HFFc6 (cell line): ENCODE results near the gene ELN. TPM values are rescaled to one million over a fixed set of nuclear protein-coding genes. Genes with fewer than 3 reads are reported as not detected.

Experiments
- DNase-seq: peaks from one replicate; pipeline ENCODE4 v3.0.0-alpha.2; 2018
- H3K27ac Mint-ChIP-seq: 2 replicates; pipeline ENCODE4 v1.8.0; 2020; ENCODE audit warnings: mild to moderate bottlenecking, mixed read lengths
- H3K27me3 Mint-ChIP-seq: 2 replicates; pipeline ENCODE4 v1.8.0; 2021; ENCODE audit warnings: mild to moderate bottlenecking, moderate library complexity, mixed read lengths; ENCODE audit not compliant: insufficient read depth
- H3K36me3 Mint-ChIP-seq: 2 replicates; pipeline ENCODE4 v1.8.0; 2021; ENCODE audit warnings: low read depth, mixed read lengths
- H3K4me1 Mint-ChIP-seq: 2 replicates; pipeline ENCODE4 v1.8.0; 2020; ENCODE audit warnings: low read depth, mixed read lengths
- H3K4me3 Mint-ChIP-seq: 2 replicates; pipeline ENCODE4 v1.8.0; 2020; ENCODE audit warnings: mild to moderate bottlenecking, moderate library complexity, mixed read lengths
- H3K9me3 Mint-ChIP-seq: 2 replicates; pipeline ENCODE4 v1.8.0; 2020; ENCODE audit warnings: mild to moderate bottlenecking, mixed read lengths
- CTCF ChIP-seq: fragments of 200-600 bp; sonication (generic); IDR thresholded peaks from 2 replicates; pipeline ENCODE4 v1.5.0; 2021; ENCODE audit warnings: antibody characterized with exemption, mild to moderate bottlenecking
- total RNA-seq, 6 experiments: library from RNA; stranded (reverse); fragmentation: NEBNext Ultra II Directional; extraction: Animal tissue kit (Norgen Biotek cat#: 25700); gene quantifications; 2 replicates in 1 of 6; 3 replicates in 5 of 6; pipeline ENCODE4 v1.2.3, GENCODE V29; 2021

The ELN gene
- total RNA-seq, 6 experiments from 2014 or later = 4.7 to 25.8 (median 19.1) TPM

GRCh38 chr7:74061840-74062539, 34.0 kb downstream of the ELN start:
- H3K27me3 Mint-ChIP-seq = peaks cover 2% of the 10 kb centered on the region; the same call in 1 of the 2 replicates
- H3K9me3 Mint-ChIP-seq = no peaks in the 10 kb centered on the region
- DNase-seq = peak; percentile 83
- H3K4me1 Mint-ChIP-seq = peaks cover 9% of the 10 kb centered on the region
- no peaks in the 10 kb centered on the region for H3K36me3 Mint-ChIP-seq
- peak overlapping the region; percentile 81 for H3K4me3 Mint-ChIP-seq
- peak overlapping the region; percentile 100 for H3K27ac Mint-ChIP-seq
- no peak for TF ChIP-seq CTCF

- Mint-ChIP-seq H3K9me3 (no peaks in the 10 kb centered on the region), H3K27ac (no peak overlapping the region), H3K36me3 (no peaks in the 10 kb centered on the region), H3K4me3 (no peak overlapping the region), H3K27me3 (peaks cover 2% of the 10 kb centered on the region; the same call in 1 of the 2 replicates), H3K4me1 (peaks cover 9% of the 10 kb centered on the region)
- no peak for TF ChIP-seq CTCF
- no peak for DNase-seq
Measured at GRCh38 chr7:74063223-74063641, 35.3 kb downstream of the ELN start.

GRCh38 chr7:74063646-74064045, 35.7 kb downstream of the ELN start:
- Mint-ChIP-seq H3K4me3 (no peak overlapping the region), H3K27ac (no peak overlapping the region), H3K36me3 (no peaks in the 10 kb centered on the region), H3K9me3 (no peaks in the 10 kb centered on the region), H3K4me1 (peaks cover 9% of the 10 kb centered on the region), H3K27me3 (peaks cover 2% of the 10 kb centered on the region; the same call in 1 of the 2 replicates)
- TF ChIP-seq CTCF = no peak
- no peak for DNase-seq

GRCh38 chr7:74064696-74065095, 36.7 kb downstream of the ELN start:
- no peak for TF ChIP-seq CTCF
- Mint-ChIP-seq H3K27ac (no peak overlapping the region), H3K4me3 (no peak overlapping the region), H3K9me3 (no peaks in the 10 kb centered on the region), H3K36me3 (no peaks in the 10 kb centered on the region), H3K4me1 (peaks cover 9% of the 10 kb centered on the region), H3K27me3 (peaks cover 2% of the 10 kb centered on the region; the same call in 1 of the 2 replicates)
- no peak for DNase-seq

GRCh38 chr7:74066626-74067025, 38.7 kb downstream of the ELN start:
- peaks cover 8% of the 10 kb centered on the region for H3K4me1 Mint-ChIP-seq
- no peak for TF ChIP-seq CTCF
- DNase-seq = no peak
- no peak overlapping the region for H3K4me3 Mint-ChIP-seq
- no peak overlapping the region for H3K27ac Mint-ChIP-seq
- peaks cover 5% of the 10 kb centered on the region for H3K27me3 Mint-ChIP-seq
- H3K36me3 Mint-ChIP-seq = no peaks in the 10 kb centered on the region
- H3K9me3 Mint-ChIP-seq = no peaks in the 10 kb centered on the region
